Panc1 (cell line): ENCODE results near the gene RAB6D. TPM values are rescaled to one million over a fixed set of nuclear protein-coding genes. Genes with fewer than 3 reads are reported as not detected.
"Not testable (repeated sequence)": the region's sequence is repeated elsewhere in the genome, so short reads cannot be mapped to it uniquely, and the experiment has no call there.

Experiments used
- ATAC-seq: fragments of 200-7000 bp; cut with Tn5 transposase; 2 replicates; pipeline ENCODE4 v1.9.1; 2020; ENCODE audit warnings: mild to moderate bottlenecking, moderate library complexity
- BruUV-seq: library from RNA; stranded (reverse); fragments of 400-500 nt; replicated peaks from 2 replicates; lab custom pipeline; 2021; lab: Mats Ljungman, UMichigan
- CTCF ChIA-PET: fragments of 300-600 bp; sonication (Branson Sonifier 250); formaldehyde crosslinking; loops from one replicate; lab custom pipeline; 2022; ENCODE audit warnings: antibody characterized with exemption; lab: Charles Lee
- POLR2A ChIA-PET: fragments of 300-600 bp; sonication (Branson Sonifier 250); formaldehyde crosslinking; loops from one replicate; lab custom pipeline; 2022; ENCODE audit warnings: antibody characterized with exemption; lab: Charles Lee
- DNase-seq: peaks from one replicate; pipeline ENCODE4 v3.0.0-alpha.2; 2010; ENCODE audit warnings: low read depth, low spot score
- H3K27ac ChIP-seq: 2 replicates; pipeline ENCODE4 v1.5.1; 2011; ENCODE audit warnings: mild to moderate bottlenecking, low read length, inconsistent platforms
- H3K27me3 ChIP-seq: fragments of 200-500 bp; sonication (Bioruptor generic); 2 replicates; pipeline ENCODE4 v1.6.0; 2014; ENCODE audit warnings: low read length, inconsistent platforms; ENCODE audit not compliant: control insufficient read depth, insufficient read depth
- H3K36me3 ChIP-seq: fragments of 200-500 bp; sonication (Bioruptor generic); 2 replicates; pipeline ENCODE4 v1.5.1; 2014; ENCODE audit warnings: inconsistent platforms, mild to moderate bottlenecking, low read length, moderate library complexity; ENCODE audit not compliant: control insufficient read depth, insufficient read depth
- H3K4me1 ChIP-seq: 2 replicates; pipeline ENCODE4 v1.5.1; 2011; ENCODE audit warnings: inconsistent platforms, mild to moderate bottlenecking, low read length, moderate library complexity; ENCODE audit not compliant: control insufficient read depth, insufficient read depth
- H3K4me3 ChIP-seq, 2 experiments: 2 replicates each; pipeline ENCODE4 v1.5.1; 2011 to 2012; ENCODE audit warnings: low read depth in 2 of 2, low read length in 2 of 2, mild to moderate bottlenecking in 2 of 2, inconsistent platforms in 1 of 2, moderate library complexity in 1 of 2
- H3K9me3 ChIP-seq: fragments of 200-500 bp; sonication (Bioruptor generic); 2 replicates; pipeline ENCODE4 v1.5.1; 2014; ENCODE audit warnings: low read depth, mild to moderate bottlenecking, inconsistent platforms, low read length, moderate library complexity; ENCODE audit not compliant: control insufficient read depth, insufficient read depth
- CTCF ChIP-seq: fragments of 450-650 bp; IDR thresholded peaks from 2 replicates; pipeline ENCODE4 v1.5.1; 2017; ENCODE audit warnings: mild to moderate bottlenecking
- POLR2AphosphoS5 ChIP-seq: IDR thresholded peaks from 2 replicates; pipeline ENCODE4 v1.6.1; 2012; ENCODE audit warnings: mild to moderate bottlenecking, low read depth, low read length, moderate library complexity
- REST ChIP-seq, 2 experiments: IDR thresholded peaks; 2 replicates each; pipeline ENCODE4 v1.6.1; 2011 to 2012; ENCODE audit warnings: low read depth in 2 of 2, control low read depth in 1 of 2, low read length in 1 of 2, mild to moderate bottlenecking in 1 of 2, moderate library complexity in 1 of 2; ENCODE audit not compliant: insufficient read depth in 1 of 2
- SIN3A ChIP-seq: IDR thresholded peaks from 2 replicates; pipeline ENCODE4 v1.6.1; 2012; ENCODE audit warnings: low read depth, mild to moderate bottlenecking, low read length, moderate library complexity, borderline replicate concordance; ENCODE audit not compliant: insufficient read depth
- TCF7L2 ChIP-seq: IDR thresholded peaks from 2 replicates; pipeline ENCODE4 v1.6.1; 2011; ENCODE audit warnings: mild to moderate bottlenecking, low read depth, low read length, inconsistent platforms
- in situ Hi-C: cut with HindIII; loops from 2 replicates; pipeline ENCODE4 v1.10.0; 2016; ENCODE audit warnings: low sequenced_read_pairs, low pct_unique_long_range_greater_than_20kb
- intact Hi-C: fragments of 100-400 bp; cut with micrococcal nuclease; formaldehyde crosslinking; loops from one replicate; pipeline ENCODE4 v1.10.0; 2022; ENCODE audit not compliant: unreplicated experiment
- total RNA-seq: library from RNA; stranded (reverse); gene quantifications from one replicate; pipeline ENCODE4 v1.2.1, GENCODE V29; 2021; ENCODE audit not compliant: unreplicated experiment

Gene RAB6D
- total RNA-seq, 1 experiment from 2014 or later = not detected

GRCh38 chr2:131361773-131362172 lies 2.2 kb downstream of the RAB6D start:
- H3K4me1 ChIP-seq, ATAC-seq, H3K27ac ChIP-seq, H3K36me3 ChIP-seq, intact Hi-C loops, H3K9me3 ChIP-seq, H3K4me3 ChIP-seq, CTCF ChIA-PET, DNase-seq, POLR2A ChIA-PET, H3K27me3 ChIP-seq, BruUV-seq, in situ Hi-C loops: not testable (repeated sequence)
- peak; percentile 7; the same call in 1 of the 2 replicates for TF ChIP-seq CTCF

GRCh38 chr2:131353167-131353697 lies 10.7 kb downstream of the RAB6D start:
- CTCF ChIA-PET, BruUV-seq, DNase-seq, H3K27me3 ChIP-seq, ATAC-seq, intact Hi-C loops, H3K4me1 ChIP-seq, H3K36me3 ChIP-seq, in situ Hi-C loops, H3K9me3 ChIP-seq, H3K4me3 ChIP-seq, POLR2A ChIA-PET, H3K27ac ChIP-seq: not testable (repeated sequence)

GRCh38 chr2:131349021-131349420 lies 14.9 kb downstream of the RAB6D start:
- ATAC-seq = no peak
- in situ Hi-C loops (no loop called here), intact Hi-C loops (no loop called here)
- no peaks in the 10 kb centered on the region for H3K9me3 ChIP-seq
- TF ChIP-seq POLR2AphosphoS5 (no peak), CTCF (no peak), TCF7L2 (no peak), SIN3A (no peak), REST (IDR thresholded peaks at IDR 0.05; ENCODE audit: insufficient read depth in 1 of 2, low read depth in 2 of 2, low read length in 1 of 2) (no peak)
- H3K27me3 ChIP-seq = peaks cover 5% of the 10 kb centered on the region; the same call in 1 of the 2 replicates
- H3K27ac ChIP-seq = no peak overlapping the region
- CTCF ChIA-PET = no interaction called here
- no TSS peak for BruUV-seq
- H3K4me1 ChIP-seq = no peaks in the 10 kb centered on the region
- POLR2A ChIA-PET = no interaction called here
- no peak for DNase-seq
- no peak overlapping the region for H3K4me3 ChIP-seq
- no peaks in the 10 kb centered on the region for H3K36me3 ChIP-seq

- POLR2A ChIA-PET, H3K9me3 ChIP-seq, H3K4me1 ChIP-seq, intact Hi-C loops, H3K27ac ChIP-seq, H3K36me3 ChIP-seq, DNase-seq, ATAC-seq, H3K27me3 ChIP-seq, in situ Hi-C loops, H3K4me3 ChIP-seq, BruUV-seq, CTCF ChIA-PET: not testable (repeated sequence)
Measured at GRCh38 chr2:131347035-131347434, 16.9 kb downstream of the RAB6D start.

GRCh38 chr2:131339307-131339706 lies 24.7 kb downstream of the RAB6D start:
- H3K9me3 ChIP-seq, in situ Hi-C loops, BruUV-seq, H3K27ac ChIP-seq, H3K4me3 ChIP-seq, ATAC-seq, H3K36me3 ChIP-seq, CTCF ChIA-PET, POLR2A ChIA-PET, intact Hi-C loops, H3K27me3 ChIP-seq, H3K4me1 ChIP-seq, DNase-seq: not testable (repeated sequence)
